Measurements from ENCODE around the gene CDC45. TPM values are rescaled to one million over a fixed set of nuclear protein-coding genes. Genes with fewer than 3 reads are reported as not detected.

CDC45 gene
- total and polyA plus RNA-seq, 2 of the 13 experiments (the other 11 are each of a cell fraction or from before 2014, with no cell fraction given) = 14.4 to 36.3 TPM

GRCh38 chr22:19460036-19460435, 19.7 kb upstream of the CDC45 start:
- ATAC-seq (no peak), FAIRE-seq (no peak), DNase-seq (ENCODE audit: low spot score) (no peak)
- Histone ChIP-seq H2AFZ (ENCODE audit: low read length) (no peak overlapping the region), H3K9me3 (ENCODE audit: low read length) (no peaks in the 10 kb centered on the region), H4K20me1 (ENCODE audit: insufficient read depth, low read length) (no peaks in the 10 kb centered on the region), H3K79me2 (ENCODE audit: insufficient read depth, low read length) (no peaks in the 10 kb centered on the region), H3K4me1 (ENCODE audit: insufficient read depth, low read length) (no peaks in the 10 kb centered on the region), H3K27me3 (ENCODE audit: control insufficient read depth in 1 of 2, insufficient read depth in 2 of 2, low read length in 2 of 2) (no peaks in the 10 kb centered on the region), H3K27ac (ENCODE audit: extremely low read length, insufficient read depth, low read length) (no peak overlapping the region), H3K4me3 (replicated peaks in 1 of 3; ENCODE audit: insufficient read depth in 1 of 3, low read depth in 2 of 3, low read length in 3 of 3) (no peak overlapping the region), H3K36me3 (replicated peaks in 1 of 2; ENCODE audit: control insufficient read depth in 1 of 2, insufficient read depth in 2 of 2, low read length in 2 of 2) (peaks cover 21 to 47% of the 10 kb centered on the region in 2 experiments; a peak in 4 of 5 replicates), H3K4me2 (ENCODE audit: low read depth, low read length) (no peak overlapping the region), H3K9ac (ENCODE audit: insufficient read depth, low read depth, low read length) (no peak overlapping the region)
- TF ChIP-seq NR3C1 (CRISPR knock-in tag; IDR thresholded peaks at IDR 0.05) (no peak), ZNF160 (CRISPR knock-in tag; IDR thresholded peaks at IDR 0.05) (no peak), ZNF775 (CRISPR knock-in tag; IDR thresholded peaks at IDR 0.05; ENCODE audit: borderline replicate concordance) (no peak), IRF2 (CRISPR knock-in tag; IDR thresholded peaks at IDR 0.05) (no peak)
- intact Hi-C loops (cut with micrococcal nuclease; ENCODE audit: unreplicated experiment) = no loop called here
- 92% methylated on average over 2 of the region's 2 CpGs for WGBS (ENCODE audit: low lambda C conversion rate)
- ChIA-PET CTCF (ENCODE audit: low intra/inter-chr PET ratio, low total read pairs) (no interaction called here), POLR2A (no interaction called here)
- in situ Hi-C loops (cut with HindIII; ENCODE audit: extremely low pct_ligation_motif_present, low pct_unique_long_range_greater_than_20kb) = no loop called here
- no TSS peak for BruUV-seq (replicated peaks)

- Histone ChIP-seq H3K4me2 (ENCODE audit: low read depth, low read length) (no peak overlapping the region), H4K20me1 (ENCODE audit: insufficient read depth, low read length) (no peaks in the 10 kb centered on the region), H3K27me3 (ENCODE audit: control insufficient read depth in 1 of 2, insufficient read depth in 2 of 2, low read length in 2 of 2) (no peaks in the 10 kb centered on the region), H3K4me1 (ENCODE audit: insufficient read depth, low read length) (no peaks in the 10 kb centered on the region), H3K27ac (ENCODE audit: extremely low read length, insufficient read depth, low read length) (no peak overlapping the region), H3K36me3 (replicated peaks in 1 of 2; ENCODE audit: control insufficient read depth in 1 of 2, insufficient read depth in 2 of 2, low read length in 2 of 2) (peaks cover 20 to 47% of the 10 kb centered on the region in 2 experiments; a peak in 4 of 5 replicates), H2AFZ (ENCODE audit: low read length) (no peak overlapping the region), H3K9ac (ENCODE audit: insufficient read depth, low read depth, low read length) (no peak overlapping the region), H3K4me3 (replicated peaks in 1 of 3; ENCODE audit: insufficient read depth in 1 of 3, low read depth in 2 of 3, low read length in 3 of 3) (no peak overlapping the region), H3K9me3 (ENCODE audit: low read length) (no peaks in the 10 kb centered on the region), H3K79me2 (ENCODE audit: insufficient read depth, low read length) (no peaks in the 10 kb centered on the region)
- FAIRE-seq (no peak), ATAC-seq (no peak), DNase-seq (ENCODE audit: low spot score) (no peak)
- intact Hi-C loops (cut with micrococcal nuclease; ENCODE audit: unreplicated experiment) (no loop called here), in situ Hi-C loops (cut with HindIII; ENCODE audit: extremely low pct_ligation_motif_present, low pct_unique_long_range_greater_than_20kb) (no loop called here)
- ChIA-PET CTCF (ENCODE audit: low intra/inter-chr PET ratio, low total read pairs) (no interaction called here), POLR2A (no interaction called here)
- WGBS (ENCODE audit: low lambda C conversion rate) = 97% methylated on average over 1 of the region's 1 CpG
- BruUV-seq (replicated peaks) = no TSS peak
- TF ChIP-seq CEBPZ (IDR thresholded peaks at IDR 0.05; ENCODE audit: low read length) = no peak
- no peak for TF ChIP-seq AHR (CRISPR knock-in tag; IDR thresholded peaks at IDR 0.05)
- TF ChIP-seq ZFP82 (CRISPR knock-in tag; IDR thresholded peaks at IDR 0.05; ENCODE audit: borderline replicate concordance) = no peak
- no peak for TF ChIP-seq ZNF264 (CRISPR knock-in tag; IDR thresholded peaks at IDR 0.05)
These were observed 18.2 kb upstream of the CDC45 start for GRCh38 chr22:19461506-19461905.

All from HepG2 (cell line).